ENCODE measurements around the gene NUDT22.

NUDT22 gene

GRCh38 chr11:64207256-64208085 is 18.6 kb upstream of the NUDT22 start:
- peak; percentile 36 to 70 (median 45) for DNase-seq

GRCh38 chr11:64208086-64208795 is 17.8 kb upstream of the NUDT22 start:
- DNase-seq, result no peak

DNA sequence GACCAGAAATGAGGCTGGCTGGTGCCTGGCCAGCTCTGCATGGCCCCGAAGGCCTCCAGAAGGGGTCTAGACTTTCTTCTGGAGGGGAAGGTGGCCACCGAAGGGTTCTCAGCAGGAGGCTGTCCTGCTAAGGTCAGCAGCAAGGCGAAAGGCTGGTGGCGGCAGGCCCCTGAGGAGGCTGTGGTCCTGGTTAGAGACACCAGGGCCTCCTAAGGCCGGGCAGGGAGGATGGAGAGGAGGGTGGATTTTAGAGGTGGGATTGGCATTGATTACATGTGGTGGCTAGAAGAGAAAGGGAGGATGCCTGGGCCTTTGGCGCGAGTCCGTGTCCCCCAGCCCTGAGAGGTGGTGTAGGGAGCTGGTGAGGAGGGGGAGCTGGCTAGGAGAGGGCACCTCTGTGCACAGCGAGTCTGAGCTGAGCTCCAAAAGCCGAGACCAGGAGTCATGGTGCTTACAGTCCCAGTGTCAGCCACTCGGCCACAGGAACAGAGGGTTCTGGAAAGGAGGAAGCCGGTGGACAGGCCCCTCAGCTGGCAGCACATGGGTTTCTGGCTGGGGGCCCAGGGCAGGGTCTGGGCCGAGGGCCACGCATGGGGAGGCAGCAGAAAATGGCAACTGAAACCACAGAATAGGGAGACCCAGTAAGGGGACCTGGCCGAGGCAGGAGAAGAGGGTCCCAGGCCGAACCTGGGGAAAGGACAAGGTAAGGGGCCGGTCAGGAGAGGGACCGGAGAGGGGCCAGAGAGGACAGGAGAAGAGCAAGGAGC is 17.1 kb upstream of the NUDT22 start:
- DNase-seq, result no peak

DNA sequence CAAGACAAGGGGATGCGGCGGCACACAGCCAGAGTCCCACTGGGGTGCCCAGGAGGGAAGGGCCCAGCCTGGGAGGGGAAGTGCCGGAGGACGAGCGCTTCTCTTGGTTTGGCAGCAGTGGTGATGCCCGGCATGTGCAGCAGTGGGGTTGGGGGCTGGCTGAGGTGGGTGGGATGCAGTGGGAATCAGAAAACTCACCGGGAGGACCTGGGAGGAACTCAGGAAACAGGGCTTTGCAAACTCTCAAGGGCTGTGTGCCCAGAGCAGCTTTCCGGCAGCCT is 16.6 kb upstream of the NUDT22 start:
- no peak for DNase-seq

GRCh38 chr11:64210301-64211020 is 15.6 kb upstream of the NUDT22 start:
- DNase-seq, result no peak

- no peak for DNase-seq
Observed at GRCh38 chr11:64211181-64211872, 14.7 kb upstream of the NUDT22 start.

GRCh38 chr11:64216879-64217278 is 9.2 kb upstream of the NUDT22 start:
- DNase-seq, result no peak

GRCh38 chr11:64218628-64219353 is 7.3 kb upstream of the NUDT22 start:
- no peak for DNase-seq

GRCh38 chr11:64219354-64219684 is 6.8 kb upstream of the NUDT22 start:
- DNase-seq, result no peak

DNA sequence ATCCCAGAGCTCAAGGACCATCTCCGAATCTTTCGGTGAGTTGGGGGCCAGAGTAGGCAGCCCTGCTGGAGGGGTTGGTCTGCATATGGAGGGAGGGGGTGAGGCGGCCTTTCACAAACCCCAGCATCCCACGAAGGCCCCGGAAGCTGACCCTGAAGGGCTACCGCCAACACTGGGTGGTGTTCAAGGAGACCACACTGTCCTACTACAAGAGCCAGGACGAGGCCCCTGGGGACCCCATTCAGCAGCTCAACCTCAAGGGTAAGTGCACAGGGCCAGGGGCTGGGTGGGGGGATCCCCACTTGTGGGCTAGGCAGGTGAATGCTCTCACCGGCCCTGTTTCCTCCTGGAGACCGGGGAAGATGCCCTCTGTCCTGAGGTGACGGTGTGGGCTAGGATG is 6.3 kb upstream of the NUDT22 start:
- no peak for DNase-seq

- no peak for DNase-seq
Observed at GRCh38 chr11:64220271-64220670, 5.8 kb upstream of the NUDT22 start.

DNA sequence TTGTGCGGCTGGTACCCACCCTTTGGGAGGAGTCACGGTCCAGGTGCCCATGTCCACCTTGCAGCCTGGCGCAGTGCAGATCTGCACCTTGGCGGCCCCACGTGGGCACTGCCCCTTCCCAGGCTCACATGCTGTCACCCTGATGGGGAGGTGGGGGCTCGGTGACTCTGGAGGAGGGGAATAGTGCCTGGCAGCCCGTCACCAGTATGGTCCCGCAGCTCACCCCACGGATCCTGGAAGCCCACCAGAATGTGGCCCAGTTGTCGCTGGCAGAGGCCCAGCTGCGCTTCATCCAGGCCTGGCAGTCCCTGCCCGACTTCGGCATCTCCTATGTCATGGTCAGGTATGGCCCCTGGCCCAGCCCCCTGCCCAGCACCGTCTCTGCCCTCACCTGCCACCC is 5.3 kb upstream of the NUDT22 start:
- DNase-seq, result no peak

DNA sequence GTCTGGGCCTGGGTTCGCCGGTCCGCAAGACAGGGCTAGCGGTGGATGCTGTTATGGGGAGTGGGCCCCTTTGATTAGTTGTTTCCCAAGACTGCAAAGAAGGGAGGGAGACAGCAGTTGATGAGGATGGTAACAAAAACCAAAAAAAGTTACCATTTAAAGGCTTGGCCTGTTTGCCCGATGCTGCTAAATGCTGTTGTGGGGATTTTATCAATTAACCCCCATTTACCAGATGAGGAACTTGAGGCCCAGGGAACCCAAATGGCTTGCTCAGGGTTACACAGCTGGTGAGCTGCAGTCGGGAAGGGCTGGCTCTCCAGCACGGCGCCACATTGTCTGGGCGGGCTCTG is 3.4 kb upstream of the NUDT22 start:
- no peak for DNase-seq

DNA sequence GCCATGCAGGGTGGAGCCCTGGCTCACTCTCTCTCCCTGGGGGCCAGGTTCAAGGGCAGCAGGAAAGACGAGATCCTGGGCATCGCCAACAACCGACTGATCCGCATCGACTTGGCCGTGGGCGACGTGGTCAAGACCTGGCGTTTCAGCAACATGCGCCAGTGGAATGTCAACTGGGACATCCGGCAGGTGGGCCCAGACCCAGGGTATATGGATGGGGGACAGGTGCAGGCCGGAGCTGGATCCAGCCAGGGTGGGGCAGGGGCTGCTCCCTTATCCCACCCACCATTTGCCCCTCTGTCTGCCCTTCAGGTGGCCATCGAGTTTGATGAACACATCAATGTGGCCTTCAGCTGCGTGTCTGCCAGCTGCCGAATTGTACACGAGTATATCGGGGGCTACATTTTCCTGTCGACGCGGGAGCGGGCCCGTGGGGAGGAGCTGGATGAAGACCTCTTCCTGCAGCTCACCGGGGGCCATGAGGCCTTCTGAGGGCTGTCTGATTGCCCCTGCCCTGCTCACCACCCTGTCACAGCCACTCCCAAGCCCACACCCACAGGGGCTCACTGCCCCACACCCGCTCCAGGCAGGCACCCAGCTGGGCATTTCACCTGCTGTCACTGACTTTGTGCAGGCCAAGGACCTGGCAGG is 2.9 kb upstream of the NUDT22 start:
- no peak for DNase-seq

DNA sequence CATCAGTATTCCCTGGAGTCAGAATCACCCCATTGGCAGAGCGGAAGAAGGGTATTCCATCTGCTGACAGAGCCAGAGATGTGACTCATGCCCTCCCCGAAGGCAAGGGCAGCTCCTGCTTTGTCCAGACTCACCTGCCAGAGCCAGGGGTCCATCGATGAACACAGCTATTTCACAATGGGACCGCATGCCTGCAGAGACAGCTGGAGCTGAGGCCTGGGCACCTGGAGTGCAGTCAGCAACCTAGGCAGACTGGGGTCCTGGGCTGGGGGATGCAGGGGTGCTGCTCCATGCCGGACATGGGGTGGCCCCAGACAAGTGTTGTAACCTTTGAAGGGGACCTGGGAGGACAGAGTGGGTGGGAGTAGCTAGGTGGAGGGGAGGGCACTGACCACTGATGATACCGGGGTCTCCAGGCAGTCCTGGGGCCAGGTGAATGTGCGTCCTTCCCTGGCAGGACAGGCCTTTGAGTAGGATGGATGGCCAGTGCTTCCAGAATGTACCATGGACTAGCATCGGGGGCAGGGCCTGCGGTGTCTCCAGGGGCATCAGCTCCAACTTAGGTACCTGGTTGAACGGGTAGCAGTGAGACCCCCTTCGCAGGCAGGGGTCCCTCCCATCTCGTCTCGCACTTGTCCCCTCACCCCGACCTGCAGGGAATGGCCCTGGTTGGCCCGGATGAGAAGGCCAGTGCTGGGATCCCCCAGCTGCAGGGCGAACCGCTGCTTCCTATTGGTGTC is 1.8 kb upstream of the NUDT22 start:
- DNase-seq, result no peak

DNA sequence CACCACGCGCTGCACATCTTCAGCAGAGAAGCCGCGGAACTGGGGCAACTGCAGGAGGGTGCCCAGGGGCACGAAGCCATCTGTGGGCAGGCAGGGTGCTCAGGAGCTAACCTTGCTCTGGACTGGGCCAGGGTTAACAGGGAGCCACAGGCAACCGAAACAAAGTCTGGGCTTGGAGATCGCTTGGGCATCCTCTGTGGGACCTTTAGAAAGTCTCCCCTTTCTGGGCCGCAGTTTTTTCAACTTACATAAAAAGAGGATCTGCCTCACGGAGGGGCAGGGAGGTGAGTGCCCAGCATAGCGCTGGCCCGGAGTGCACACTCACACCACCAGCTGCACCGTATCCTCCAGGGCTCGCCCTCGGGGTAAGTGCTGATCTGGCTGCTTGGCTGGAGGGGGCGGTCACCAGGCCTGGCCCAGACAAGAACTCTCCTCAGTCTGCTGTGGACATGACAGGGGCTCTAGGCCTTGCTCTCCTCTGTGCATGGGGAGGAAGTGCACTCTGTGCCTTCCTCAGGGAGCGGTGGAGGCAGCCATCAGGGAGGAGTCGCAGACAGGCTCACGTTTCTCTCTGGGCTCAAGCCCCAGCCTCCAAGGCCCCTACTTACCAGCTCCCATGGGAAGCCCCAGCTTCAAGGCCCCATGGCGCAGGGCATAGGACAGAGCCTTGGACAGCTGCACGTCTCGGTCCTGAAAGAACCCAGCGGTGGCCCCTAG is 1.0 kb upstream of the NUDT22 start:
- no peak for DNase-seq

DNA sequence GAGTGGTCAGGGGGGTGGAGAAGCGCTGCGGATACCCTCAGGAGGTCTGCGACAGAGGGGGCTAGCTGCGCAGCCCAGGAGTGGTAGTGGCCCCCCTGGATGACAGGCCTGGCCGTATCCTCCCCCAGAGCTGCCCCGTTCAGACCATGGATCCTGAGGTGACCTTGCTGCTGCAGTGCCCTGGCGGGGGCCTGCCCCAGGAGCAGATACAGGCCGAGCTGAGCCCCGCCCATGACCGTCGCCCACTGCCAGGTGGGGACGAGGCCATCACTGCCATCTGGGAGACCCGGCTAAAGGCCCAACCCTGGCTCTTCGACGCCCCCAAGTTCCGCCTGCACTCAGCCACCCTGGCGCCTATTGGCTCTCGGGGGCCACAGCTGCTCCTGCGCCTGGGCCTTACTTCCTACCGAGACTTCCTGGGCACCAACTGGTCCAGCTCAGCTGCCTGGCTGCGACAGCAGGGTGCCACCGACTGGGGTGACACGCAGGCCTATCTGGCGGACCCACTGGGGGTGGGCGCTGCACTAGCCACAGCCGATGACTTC is 505 bp downstream of the NUDT22 start:
- DNase-seq, result peak in 1 of 4 experiments; percentile 36

GRCh38 chr11:64227405-64227956 is 1.4 kb downstream of the NUDT22 start:
- DNase-seq, result no peak

DNA sequence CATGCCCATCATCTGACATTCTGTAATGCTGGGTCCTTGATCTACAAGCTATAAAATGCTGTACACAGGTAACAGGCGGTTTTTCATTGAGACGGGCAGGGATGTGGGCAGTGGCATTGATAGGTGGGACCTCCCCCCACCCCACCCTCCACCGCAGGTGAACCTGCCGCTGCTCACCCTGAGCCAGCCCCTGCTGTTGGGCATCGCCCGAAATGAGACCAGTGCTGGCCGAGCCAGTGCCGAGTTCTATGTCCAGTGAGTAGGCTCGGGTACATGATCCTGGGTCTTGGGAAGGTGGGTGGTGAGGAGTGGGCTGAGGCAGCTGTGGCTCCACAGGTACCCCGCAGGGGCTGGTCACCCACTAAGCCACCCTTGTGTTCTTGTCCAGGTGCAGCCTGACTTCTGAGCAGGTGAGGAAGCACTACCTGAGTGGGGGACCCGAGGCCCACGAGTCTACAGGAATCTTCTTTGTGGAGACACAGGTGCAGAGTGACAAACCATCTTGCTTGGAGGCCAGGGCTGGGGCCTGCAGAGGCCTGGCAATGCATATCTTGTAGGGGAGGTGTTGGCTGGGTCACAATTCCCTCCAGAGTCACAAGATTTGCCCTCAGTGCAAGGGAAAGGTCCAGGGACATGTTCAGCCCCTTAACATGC is 3.1 kb downstream of the NUDT22 start:
- DNase-seq, result no peak

Measured in activated naive CD4-positive, alpha-beta T cell (primary cell).